Suprapubic skin (tissue), 4 donors: ENCODE data around the gene CEMIP2.

ENCODE experiments used
- CTCF ChIP-seq, 2 donors: fragments of 200-600 bp in 1 of 2; fragments of 450-650 bp in 1 of 2; sonication (generic) in 1 of 2; IDR thresholded peaks; one replicate each; pipeline ENCODE4 v1.5.1; 2016 to 2019; ENCODE audit warnings: antibody characterized with exemption in 2 of 2, mild to moderate bottlenecking in 1 of 2, moderate library complexity in 1 of 2
- EP300 ChIP-seq: sonication (generic); formaldehyde crosslinking; IDR thresholded peaks from one replicate; pipeline ENCODE4 v1.6.1; 2017; ENCODE audit warnings: antibody characterized with exemption
- POLR2A ChIP-seq, 2 donors: fragments of 450-650 bp; IDR thresholded peaks; one replicate each; pipeline ENCODE4 v1.6.1; 2017; ENCODE audit warnings: antibody characterized with exemption in 2 of 2, mild to moderate bottlenecking in 2 of 2, moderate library complexity in 2 of 2
- POLR2AphosphoS5 ChIP-seq, 3 donors: sonication (generic); formaldehyde crosslinking; IDR thresholded peaks; one replicate each; pipeline ENCODE4 v1.6.1; 2017; ENCODE audit warnings: antibody characterized with exemption in 3 of 3

DNA sequence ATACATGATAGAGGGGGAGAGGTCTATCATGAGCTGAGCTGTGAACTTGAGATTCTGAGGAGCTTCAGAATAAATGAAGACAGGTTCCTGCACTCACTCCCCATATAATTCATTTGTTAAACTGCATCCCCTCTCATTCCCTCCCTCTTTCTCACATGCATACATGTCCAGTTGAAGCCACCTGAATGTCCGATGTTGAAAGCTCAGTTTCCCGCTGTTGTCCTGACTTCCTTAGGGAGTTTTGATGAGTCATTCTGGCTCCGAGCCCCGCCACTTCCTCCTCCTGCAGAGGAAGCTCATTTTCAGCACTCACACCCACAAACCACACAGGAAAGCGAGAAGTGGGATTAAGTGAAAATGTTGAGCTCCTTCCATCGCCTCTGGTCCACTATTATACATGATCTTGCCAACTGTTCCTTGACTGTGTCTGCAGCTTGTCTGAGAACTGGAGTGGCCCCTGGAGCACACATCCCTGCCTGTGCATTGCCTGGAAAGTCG, 121.2 kb downstream of the CEMIP2 start:
- TF ChIP-seq POLR2AphosphoS5 (IDR thresholded peaks at IDR 0.05) (no peak), CTCF (IDR thresholded peaks at IDR 0.05) (no peak), POLR2A (IDR thresholded peaks at IDR 0.05) (no peak), EP300 (no peak)
